ENCODE data around the gene SH3BP4. TPM values are rescaled to one million over a fixed set of nuclear protein-coding genes. Genes with fewer than 3 reads are reported as not detected.

Gene SH3BP4
- total RNA-seq, 1 experiment from 2014 or later, result 93.8 TPM

DNA sequence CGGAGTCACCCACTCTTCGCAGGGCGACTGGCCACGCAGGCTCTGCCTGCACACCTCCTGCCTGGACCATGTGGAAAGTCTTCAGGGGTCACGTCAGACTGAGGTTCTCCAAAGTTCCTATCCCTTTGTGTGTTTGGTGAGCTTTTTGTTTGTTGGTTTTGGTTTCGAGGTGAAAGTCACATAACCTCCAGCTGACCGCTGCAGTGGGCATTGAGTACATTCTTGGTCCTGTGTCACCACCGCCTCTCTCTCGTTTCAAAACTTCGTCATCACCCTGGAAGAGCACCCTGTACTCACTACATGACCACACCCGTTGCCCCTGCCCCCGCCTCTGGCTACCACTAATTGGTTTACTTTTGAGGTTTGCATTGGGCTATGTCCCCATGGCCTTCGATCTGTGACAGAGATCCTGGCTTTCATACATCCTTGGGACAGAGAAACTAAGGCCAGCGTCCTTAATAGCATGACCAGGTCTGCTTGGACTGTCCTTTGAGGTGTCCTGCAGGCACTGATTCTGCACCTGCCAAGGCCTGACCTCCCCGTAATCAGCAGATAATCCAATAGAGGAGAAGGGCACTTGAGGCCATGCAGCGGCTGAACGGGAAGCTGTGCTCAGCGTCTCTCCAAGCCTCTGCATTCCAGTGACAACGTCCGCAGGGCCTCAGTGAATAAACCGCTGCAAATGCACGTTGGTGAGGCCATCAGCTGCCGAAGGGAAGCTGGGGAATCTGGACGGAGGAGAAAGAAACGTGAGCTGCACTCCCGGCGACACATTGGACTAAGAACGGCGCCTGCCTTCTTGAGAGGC, 46.8 kb downstream of the SH3BP4 start:
- no peak overlapping the region for H3K27ac ChIP-seq (ENCODE audit: insufficient read length, low read depth, low read length)
- no peak overlapping the region for H4K8ac ChIP-seq (replicated peaks; ENCODE audit: insufficient read length, low read depth, low read length)
- no peak overlapping the region for H3K56ac ChIP-seq (ENCODE audit: insufficient read length, low read depth, low read length)
- Mint-ChIP-seq H3K27me3 (ENCODE audit: low read depth) (no peaks in the 10 kb centered on the region), H3K4me1 (peaks cover 77 to 85% of the 10 kb centered on the region in 2 experiments), H3K9me3 (no peaks in the 10 kb centered on the region; a peak in 1 of 5 replicates), H3K36me3 (ENCODE audit: insufficient read depth in 1 of 3, low read depth in 3 of 3) (peaks cover 13 to 83% (median 76%) of the 10 kb centered on the region in 3 experiments; a peak in 6 of 7 replicates), H3K4me3 (no peak overlapping the region), H3K27ac (peak overlapping the region; percentile 3 to 93 (median 50); a peak in 4 of 7 replicates)
- no peak overlapping the region for H4K91ac ChIP-seq (ENCODE audit: insufficient read length, low read depth, low read length)
- H3K27me3 ChIP-seq (ENCODE audit: insufficient read depth, low read length), result no peaks in the 10 kb centered on the region
- no peak overlapping the region for H2BK120ac ChIP-seq (ENCODE audit: low read depth, low read length, poor library complexity, severe bottlenecking)
- H3K14ac ChIP-seq (ENCODE audit: insufficient read depth, low read length), result no peak overlapping the region
- H2BK15ac ChIP-seq (ENCODE audit: low read depth, low read length), result no peak overlapping the region
- H2BK5ac ChIP-seq (ENCODE audit: insufficient read length, low read length), result no peak overlapping the region
- H3K4me2 ChIP-seq (ENCODE audit: insufficient read depth, insufficient read length, low read length), result no peak overlapping the region
- no peak for DNase-seq
- H3K4ac ChIP-seq (ENCODE audit: low read depth, low read length), result no peak overlapping the region
- H3K79me1 ChIP-seq (ENCODE audit: insufficient read depth, low read depth, low read length, poor library complexity, severe bottlenecking), result no peaks in the 10 kb centered on the region
- no peak overlapping the region for H2BK20ac ChIP-seq (ENCODE audit: low read depth, low read length, poor library complexity, severe bottlenecking)
- no peak overlapping the region for H2AFZ ChIP-seq (ENCODE audit: low read length)
- H2AK5ac ChIP-seq (ENCODE audit: insufficient read length, low read length), result peak overlapping the region; percentile 57
- H3T11ph ChIP-seq (ENCODE audit: low read length), result no peak overlapping the region
- no peaks in the 10 kb centered on the region for H4K20me1 ChIP-seq (ENCODE audit: control insufficient read depth, insufficient read depth, insufficient read length)
- H3K23me2 ChIP-seq (ENCODE audit: insufficient read length, low read depth, low read length, poor library complexity, severe bottlenecking), result no peaks in the 10 kb centered on the region
- no peak overlapping the region for H3K9ac ChIP-seq (ENCODE audit: extremely low read depth, insufficient read length, low read length)
- no peak overlapping the region for H3K18ac ChIP-seq (ENCODE audit: insufficient read length, low read depth, low read length)
- no CpG with 5 or more reads among the region's 29 CpGs for WGBS (ENCODE audit: extremely low coverage, insufficient read length, low lambda C conversion rate)
- H3K79me2 ChIP-seq (ENCODE audit: insufficient read depth, low read length), result peaks cover 2% of the 10 kb centered on the region; the same call in 1 of the 2 replicates
- TF ChIP-seq CTCF (conservative IDR thresholded peaks at IDR 0.05), result no peak
- no peak overlapping the region for H2BK12ac ChIP-seq (ENCODE audit: insufficient read length, low read depth, low read length)
- H3K23ac ChIP-seq (ENCODE audit: insufficient read length, low read depth, low read length), result no peak overlapping the region
- peaks cover 8% of the 10 kb centered on the region; the same call in 1 of the 2 replicates for H3K4me1 ChIP-seq (ENCODE audit: insufficient read depth, low read length)
- H4K5ac ChIP-seq (ENCODE audit: insufficient read length, low read depth, low read length), result no peak overlapping the region
- H3K9me3 ChIP-seq (ENCODE audit: control insufficient read depth, low read depth, low read length), result no peaks in the 10 kb centered on the region
